Muscle of back (tissue), 11 donors: ENCODE data around the gene PSEN1. TPM values are rescaled to one million over a fixed set of nuclear protein-coding genes. Genes with fewer than 3 reads are reported as not detected.
A peak's percentile ranks its signal among the peaks of the same experiment; 100 is the strongest.

Source experiments
- DNase-seq, 3 donors: peaks; one replicate each; pipeline versions ENCODE4 v3.0.0 to v3.0.0-alpha.2; 2013
- polyA plus RNA-seq, 10 donors: library from polyadenylated mRNA; unstranded; fragments of 120-200 nt; gene quantifications; one replicate each; pipeline ENCODE4 v1.2.1, GENCODE V29; 2013; ENCODE audit not compliant: insufficient read length in 10 of 10

PSEN1 gene
- polyA plus RNA-seq, 10 donors = 27.8 to 35.6 (median 31.7) TPM

DNA sequence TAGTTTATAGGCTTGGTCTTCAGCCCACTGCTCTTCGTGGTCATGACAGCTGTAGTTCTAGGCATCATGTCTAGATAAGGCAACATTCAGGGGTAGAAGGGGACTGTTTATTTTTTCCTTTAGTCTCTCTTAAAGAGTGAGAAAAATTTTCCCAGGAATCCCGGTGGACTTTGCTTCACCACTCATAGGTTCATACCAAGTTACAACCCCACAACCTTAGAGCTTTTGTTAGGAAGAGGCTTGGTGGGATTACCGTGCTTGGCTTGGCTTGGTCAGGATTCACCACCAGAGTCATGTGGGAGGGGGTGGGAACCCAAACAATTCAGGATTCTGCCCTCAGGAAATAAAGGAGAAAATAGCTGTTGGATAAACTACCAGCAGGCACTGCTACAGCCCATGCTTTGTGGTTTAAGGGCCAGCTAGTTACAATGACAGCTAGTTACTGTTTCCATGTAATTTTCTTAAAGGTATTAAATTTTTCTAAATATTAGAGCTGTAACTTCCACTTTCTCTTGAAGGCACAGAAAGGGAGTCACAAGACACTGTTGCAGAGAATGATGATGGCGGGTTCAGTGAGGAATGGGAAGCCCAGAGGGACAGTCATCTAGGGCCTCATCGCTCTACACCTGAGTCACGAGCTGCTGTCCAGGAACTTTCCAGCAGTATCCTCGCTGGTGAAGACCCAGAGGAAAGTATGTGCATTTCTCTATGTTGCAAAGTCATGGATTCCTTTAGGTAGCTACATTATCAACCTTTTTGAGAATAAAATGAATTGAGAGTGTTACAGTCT lies 75.1 kb downstream of the PSEN1 start:
- no peak for DNase-seq

GRCh38 chr14:73216030-73216429 lies 79.7 kb downstream of the PSEN1 start:
- DNase-seq = no peak

GRCh38 chr14:73217411-73217810 lies 81.1 kb downstream of the PSEN1 start:
- DNase-seq = no peak

DNA sequence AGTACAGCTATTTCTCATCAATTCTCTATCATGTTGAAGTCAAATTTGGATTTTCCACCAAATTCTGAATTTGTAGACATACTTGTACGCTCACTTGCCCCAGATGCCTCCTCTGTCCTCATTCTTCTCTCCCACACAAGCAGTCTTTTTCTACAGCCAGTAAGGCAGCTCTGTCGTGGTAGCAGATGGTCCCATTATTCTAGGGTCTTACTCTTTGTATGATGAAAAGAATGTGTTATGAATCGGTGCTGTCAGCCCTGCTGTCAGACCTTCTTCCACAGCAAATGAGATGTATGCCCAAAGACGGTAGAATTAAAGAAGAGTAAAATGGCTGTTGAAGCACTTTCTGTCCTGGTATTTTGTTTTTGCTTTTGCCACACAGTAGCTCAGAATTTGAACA lies 83.8 kb downstream of the PSEN1 start:
- DNase-seq = no peak

- no peak for DNase-seq
Observed at GRCh38 chr14:73220634-73221033, 84.3 kb downstream of the PSEN1 start.

DNA sequence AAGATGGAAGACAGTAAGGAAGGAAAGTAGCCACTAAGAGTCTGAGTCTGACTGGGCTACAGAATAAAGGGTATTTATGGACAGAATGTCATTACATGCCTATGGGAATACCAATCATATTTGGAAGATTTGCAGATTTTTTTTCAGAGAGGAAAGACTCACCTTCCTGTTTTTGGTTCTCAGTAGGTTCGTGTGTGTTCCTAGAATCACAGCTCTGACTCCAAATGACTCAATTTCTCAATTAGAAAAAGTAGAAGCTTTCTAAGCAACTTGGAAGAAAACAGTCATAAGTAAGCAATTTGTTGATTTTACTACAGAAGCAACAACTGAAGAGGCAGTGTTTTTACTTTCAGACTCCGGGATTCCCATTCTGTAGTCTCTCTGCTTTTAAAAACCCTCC lies 85.6 kb downstream of the PSEN1 start:
- peak in 1 of 3 donors; percentile 15 for DNase-seq

DNA sequence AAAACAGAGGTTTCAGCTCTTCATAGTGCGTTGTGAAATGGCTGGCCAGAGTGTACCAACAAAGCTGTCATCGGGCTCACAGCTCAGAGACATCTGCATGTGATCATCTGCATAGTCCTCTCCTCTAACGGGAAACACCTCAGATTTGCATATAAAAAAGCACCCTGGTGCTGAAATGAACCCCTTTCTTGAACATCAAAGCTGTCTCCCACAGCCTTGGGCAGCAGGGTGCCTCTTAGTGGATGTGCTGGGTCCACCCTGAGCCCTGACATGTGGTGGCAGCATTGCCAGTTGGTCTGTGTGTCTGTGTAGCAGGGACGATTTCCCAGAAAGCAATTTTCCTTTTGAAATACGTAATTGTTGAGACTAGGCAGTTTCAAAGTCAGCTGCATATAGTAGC lies 86.7 kb downstream of the PSEN1 start:
- no peak for DNase-seq

DNA sequence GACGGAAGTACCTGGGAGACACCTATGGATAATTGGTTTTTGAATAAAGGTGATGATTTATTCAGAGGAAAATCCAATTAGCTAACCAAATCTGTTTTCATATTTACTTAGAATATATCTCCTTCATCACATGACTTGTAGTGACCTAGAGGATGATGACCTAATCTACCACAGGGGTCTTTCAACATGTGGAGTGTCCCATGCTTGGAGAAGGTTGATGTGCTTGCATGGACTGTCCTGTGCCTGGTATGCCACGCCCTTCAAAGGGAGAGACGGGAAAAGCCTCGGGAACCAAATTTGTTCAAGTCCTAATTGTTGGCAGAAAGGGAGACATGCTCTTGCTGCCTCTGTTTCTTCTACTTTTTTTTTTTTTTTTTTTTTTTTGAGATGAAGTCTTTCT lies 89.2 kb downstream of the PSEN1 start:
- DNase-seq = no peak

DNA sequence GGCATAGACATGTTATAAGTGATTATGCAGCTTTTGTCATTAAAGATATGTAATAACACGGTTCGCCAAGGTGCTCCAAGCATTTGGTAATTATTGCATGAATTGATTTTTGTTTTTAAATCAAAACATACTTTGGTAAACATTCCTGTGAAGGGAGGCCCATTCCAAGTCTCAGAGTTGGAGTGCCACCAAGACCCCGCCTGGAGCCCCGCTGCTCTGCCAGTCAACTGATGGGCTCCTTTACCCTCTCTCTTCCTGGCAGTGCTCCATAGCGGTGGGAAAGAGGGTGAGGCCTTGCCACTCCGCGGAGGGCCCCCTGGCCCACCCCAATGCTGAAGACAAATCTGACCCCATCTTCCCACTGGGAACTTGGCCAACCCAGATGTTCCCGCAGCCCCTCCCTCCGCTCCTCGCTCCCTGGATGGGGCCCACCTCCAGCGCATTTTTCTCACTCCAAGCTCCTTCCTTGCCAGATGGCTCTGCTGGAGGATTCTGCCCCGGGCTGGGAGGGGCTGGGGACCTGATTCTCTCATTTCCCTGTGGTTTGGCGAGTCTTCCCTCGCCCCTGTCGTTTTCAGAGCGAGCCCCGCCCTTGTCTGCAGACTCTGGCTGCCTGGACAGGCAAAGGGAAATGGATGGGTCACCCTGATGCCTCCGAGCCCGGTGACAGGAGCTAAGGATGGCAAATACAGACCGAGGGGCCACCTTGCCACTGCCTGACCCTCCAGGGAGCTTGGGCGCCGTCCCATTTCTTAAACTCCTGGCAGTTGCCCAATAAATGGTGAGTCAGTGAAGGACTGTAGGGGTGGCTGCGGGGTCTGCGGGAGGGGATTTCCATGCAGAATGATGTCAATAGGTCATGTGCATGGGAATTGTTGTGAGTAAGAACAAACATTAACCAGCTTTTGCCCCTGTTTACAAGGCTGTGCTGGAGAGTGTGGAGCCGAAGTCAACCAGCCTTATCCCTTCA lies 91.8 kb downstream of the PSEN1 start:
- peak; percentile 69 to 90 (median 81) for DNase-seq

DNA sequence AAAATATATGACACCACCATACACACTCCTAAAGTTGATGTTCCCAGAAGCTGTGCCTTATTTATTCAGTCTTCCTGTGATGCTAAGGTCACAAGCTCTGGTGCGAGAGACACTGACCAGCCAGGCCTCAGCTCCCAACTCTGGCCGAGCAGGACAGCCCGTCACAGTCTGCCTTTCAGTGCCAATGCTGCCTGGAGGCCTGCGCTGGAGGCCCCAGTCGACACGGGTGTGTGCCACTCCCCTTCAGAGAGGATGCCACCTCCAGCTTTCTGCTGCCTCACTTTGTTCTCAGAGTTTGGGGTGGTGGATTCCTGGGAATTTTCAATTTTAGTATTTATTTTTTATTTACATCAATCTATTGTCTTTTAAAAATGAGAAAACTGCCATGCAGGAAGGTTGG lies 93.7 kb downstream of the PSEN1 start:
- DNase-seq = no peak

GRCh38 chr14:73231981-73232851 lies 95.9 kb downstream of the PSEN1 start:
- DNase-seq = peak in 1 of 3 donors; percentile 39

GRCh38 chr14:73232984-73233383 lies 96.7 kb downstream of the PSEN1 start:
- no peak for DNase-seq

- DNase-seq = no peak
Observed at GRCh38 chr14:73233564-73233963, 97.3 kb downstream of the PSEN1 start.

DNA sequence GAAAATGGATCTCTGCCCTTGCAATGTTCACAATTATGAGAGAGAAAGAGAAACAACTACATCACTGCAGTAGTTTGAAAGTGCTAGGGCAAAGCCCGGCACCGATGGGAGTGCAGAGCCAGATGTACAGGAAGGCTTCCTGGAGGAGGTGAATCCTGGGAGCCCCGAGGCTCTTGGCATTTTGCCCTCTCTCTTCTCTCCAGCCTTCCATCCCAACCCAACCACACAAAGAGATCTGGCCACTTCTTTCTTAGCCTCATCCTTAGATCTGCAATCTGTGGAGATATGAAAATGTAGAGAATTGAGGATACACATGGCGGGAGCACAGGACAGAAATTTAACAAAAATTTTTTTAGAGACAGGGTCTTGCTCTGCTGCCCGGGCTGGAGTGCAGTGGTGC lies 97.7 kb downstream of the PSEN1 start:
- no peak for DNase-seq

GRCh38 chr14:73234586-73235394 lies 98.5 kb downstream of the PSEN1 start:
- no peak for DNase-seq

DNA sequence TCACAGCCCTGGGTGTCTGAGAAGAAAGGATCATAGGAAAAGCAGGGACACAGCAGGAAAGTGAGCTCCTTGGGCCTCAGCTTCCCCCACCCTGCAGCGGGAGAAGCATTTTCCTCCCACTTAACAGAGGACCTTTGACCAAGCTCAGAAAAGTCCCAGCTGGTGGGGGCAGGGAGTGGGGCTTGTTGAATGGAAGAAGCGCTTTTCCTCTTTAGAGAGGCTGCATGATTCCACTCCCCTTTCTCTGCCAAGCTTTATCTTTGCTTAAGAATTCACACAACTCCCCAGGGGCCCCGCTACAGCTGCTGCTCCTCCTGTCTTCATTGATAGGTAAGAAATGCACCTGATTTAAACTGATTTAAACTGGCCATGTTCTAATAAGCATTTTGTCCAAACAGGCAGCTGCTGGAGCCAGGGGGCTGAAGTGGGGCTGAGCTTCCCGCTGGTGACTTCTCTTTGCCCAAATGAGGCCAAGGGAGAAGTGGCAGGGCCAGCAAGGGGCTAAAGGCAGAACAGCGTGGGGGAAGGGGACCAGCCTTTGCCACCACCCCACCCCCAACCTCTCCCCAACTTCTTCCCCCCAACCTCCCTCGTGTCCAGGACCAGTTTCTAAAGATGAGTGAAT lies 99.3 kb downstream of the PSEN1 start:
- DNase-seq = peak in 1 of 3 donors; percentile 50

DNA sequence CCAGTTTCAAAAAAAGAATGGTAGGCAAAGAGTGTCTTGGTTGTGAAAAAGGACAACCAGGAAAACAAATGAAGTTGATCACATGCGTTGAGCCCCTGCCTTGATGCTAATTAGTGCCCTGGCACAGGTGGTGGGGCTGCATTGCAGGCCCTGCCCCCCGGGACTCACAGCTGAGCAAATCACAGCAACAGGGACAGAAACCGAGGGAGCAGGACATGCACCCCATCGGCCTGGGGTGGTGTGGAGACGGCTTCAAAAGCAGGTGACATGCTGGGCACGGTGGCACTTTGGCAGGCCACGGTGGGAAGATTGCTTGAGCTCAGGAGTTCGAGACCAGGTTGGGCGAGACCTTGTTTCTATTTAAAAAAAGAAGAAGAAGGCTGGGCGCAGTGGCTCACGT lies 99.8 kb downstream of the PSEN1 start:
- no peak for DNase-seq

DNA sequence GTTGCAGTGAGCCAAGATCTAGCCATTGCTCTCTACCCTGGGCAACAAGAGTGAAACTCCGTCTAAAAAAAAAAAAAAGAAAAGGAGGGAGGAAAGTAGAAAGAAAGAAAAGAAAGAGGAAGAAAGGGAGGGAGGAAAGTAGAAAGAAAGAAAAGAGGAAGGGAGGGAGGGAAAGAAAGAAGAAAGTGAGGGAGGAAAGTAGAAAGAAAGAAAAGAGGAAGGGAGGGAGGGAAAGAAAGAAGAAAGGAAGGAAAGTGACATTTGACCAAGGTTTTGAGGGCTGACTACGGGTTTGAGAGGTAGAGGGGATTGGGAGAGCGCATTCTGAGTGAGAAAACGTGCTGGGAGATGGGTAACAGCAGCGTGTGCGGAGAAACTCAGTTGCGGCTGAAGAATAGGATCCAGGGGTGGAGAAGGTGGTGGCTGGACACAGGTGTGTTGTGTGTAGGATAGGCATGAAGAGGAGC lies 100.5 kb downstream of the PSEN1 start:
- no peak for DNase-seq

DNA sequence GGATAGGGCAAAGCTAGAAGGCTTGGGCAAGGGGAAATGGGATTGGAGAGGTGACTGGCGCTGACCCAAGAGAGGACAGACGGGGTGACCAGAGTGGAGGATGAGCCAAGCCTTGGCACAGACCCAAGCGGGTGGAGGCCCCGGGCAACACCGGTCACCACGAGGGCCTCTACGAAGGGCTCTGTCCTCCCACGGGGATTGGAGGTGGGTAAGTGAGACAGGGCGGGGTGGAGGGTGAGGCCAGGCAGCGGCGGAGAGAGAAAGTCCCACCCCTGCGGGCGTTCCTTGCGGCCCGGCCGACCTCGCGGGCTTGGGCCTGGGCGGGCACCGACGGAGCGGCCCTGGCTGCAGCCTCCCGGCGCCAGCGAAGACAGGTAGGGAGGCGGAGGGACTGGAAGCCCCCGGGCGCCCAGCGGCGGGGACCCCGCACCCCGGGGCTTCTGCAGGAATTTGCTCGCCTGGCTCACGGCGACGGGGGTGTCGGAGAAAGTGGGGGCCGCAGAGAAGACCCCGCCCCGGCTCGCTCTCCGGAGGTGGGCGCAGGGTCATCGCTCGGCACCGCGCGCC lies 101.0 kb downstream of the PSEN1 start, which contains the start of gene PAPLN:
Gene PAPLN (plus strand): TSS at position 288 of the 567 bp plus-strand sequence. CDS start 2,273 bp downstream, outside the sequence.
- no peak for DNase-seq
